Spinal cord (tissue), 10 donors: ENCODE results near the gene RIMBP2. TPM values are rescaled to one million over a fixed set of nuclear protein-coding genes. Genes with fewer than 3 reads are reported as not detected.
A peak's percentile ranks its signal among the peaks of the same experiment; 100 is the strongest.

Experiments
- DNase-seq, 6 donors: peaks; one replicate each; pipeline versions ENCODE4 v3.0.0 to v3.0.0-alpha.2; 2013 to 2015; ENCODE audit warnings: low spot score in 6 of 6, low read depth in 4 of 6
- H3K27ac ChIP-seq: one replicate; pipeline ENCODE4 v1.5.1; 2013; ENCODE audit warnings: low read depth, low read length, control low read depth
- H3K27me3 ChIP-seq: one replicate; pipeline ENCODE4 v1.6.1; 2013; ENCODE audit warnings: low read length; ENCODE audit not compliant: control insufficient read depth, insufficient read depth
- H3K36me3 ChIP-seq: one replicate; pipeline ENCODE4 v1.6.1; 2013; ENCODE audit warnings: low read length; ENCODE audit not compliant: control insufficient read depth, insufficient read depth
- H3K4me1 ChIP-seq: one replicate; pipeline ENCODE4 v1.6.1; 2013; ENCODE audit warnings: low read length; ENCODE audit not compliant: control insufficient read depth, insufficient read depth
- H3K4me3 ChIP-seq: one replicate; pipeline ENCODE4 v1.5.1; 2013; ENCODE audit warnings: low read depth, low read length, control low read depth
- H3K9me3 ChIP-seq: one replicate; pipeline ENCODE4 v1.6.1; 2013; ENCODE audit warnings: low read length; ENCODE audit not compliant: control insufficient read depth, insufficient read depth
- WGBS: methylation state at CpG from one replicate; pipeline ENCODE4 v1.1.5; 2013; ENCODE audit warnings: missing lambda C conversion rate; ENCODE audit not compliant: insufficient coverage; 5-methylcytosine and 5-hydroxymethylcytosine counted together
- polyA plus RNA-seq, 2 donors: library from polyadenylated mRNA; unstranded; fragments of 120-200 nt; gene quantifications; one replicate each; pipeline ENCODE4 v1.2.1, GENCODE V29; 2013; ENCODE audit not compliant: insufficient read length in 2 of 2
- total RNA-seq, 2 donors: library from RNA; depleted of rRNA in 1 of 2; stranded (reverse); fragments of 120-200 nt in 1 of 2; fragments of >200 nt in 1 of 2; gene quantifications; one replicate each; pipeline versions ENCODE4 v1.2.3 to v1.2.4, GENCODE V29; 2013 to 2014
- donor health status: healthy.

RIMBP2 gene
- total and polyA plus RNA-seq, 4 donors, result 11.4 to 37.3 (median 27.5) TPM

- Histone ChIP-seq H3K27me3 (no peaks in the 10 kb centered on the region), H3K4me3 (no peak overlapping the region), H3K4me1 (peaks cover 5% of the 10 kb centered on the region), H3K27ac (no peak overlapping the region), H3K9me3 (no peaks in the 10 kb centered on the region), H3K36me3 (no peaks in the 10 kb centered on the region)
- 85% methylated on average over 13 of the region's 20 CpGs for WGBS
- DNase-seq, result no peak
Measured at GRCh38 chr12:130664252-130664651, 51.8 kb downstream of the RIMBP2 start.

DNA sequence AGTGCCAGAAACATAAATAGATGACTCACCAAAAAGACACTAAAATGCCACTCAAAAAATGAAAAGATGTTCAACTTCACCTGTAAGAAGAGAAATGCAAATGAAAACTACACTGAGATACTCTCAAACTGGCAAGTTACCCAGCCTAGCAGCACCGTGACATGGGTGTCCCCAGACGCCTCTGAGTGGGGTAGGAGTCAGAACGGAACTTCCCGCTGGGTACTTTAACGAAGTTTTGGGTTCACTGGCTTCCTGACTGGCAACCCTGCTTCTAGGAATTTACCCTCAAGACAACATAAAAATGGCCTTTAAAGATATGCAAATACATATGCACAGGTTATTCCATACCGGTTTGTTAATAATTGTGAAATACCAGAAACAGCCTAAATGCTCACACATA is 52.6 kb downstream of the RIMBP2 start:
- peaks cover 5% of the 10 kb centered on the region for H3K4me1 ChIP-seq
- H3K4me3 ChIP-seq, result no peak overlapping the region
- H3K27me3 ChIP-seq, result no peaks in the 10 kb centered on the region
- no peaks in the 10 kb centered on the region for H3K36me3 ChIP-seq
- DNase-seq, result no peak
- WGBS, result no CpG with 5 or more reads among the region's 6 CpGs
- H3K27ac ChIP-seq, result no peak overlapping the region
- no peaks in the 10 kb centered on the region for H3K9me3 ChIP-seq

DNA sequence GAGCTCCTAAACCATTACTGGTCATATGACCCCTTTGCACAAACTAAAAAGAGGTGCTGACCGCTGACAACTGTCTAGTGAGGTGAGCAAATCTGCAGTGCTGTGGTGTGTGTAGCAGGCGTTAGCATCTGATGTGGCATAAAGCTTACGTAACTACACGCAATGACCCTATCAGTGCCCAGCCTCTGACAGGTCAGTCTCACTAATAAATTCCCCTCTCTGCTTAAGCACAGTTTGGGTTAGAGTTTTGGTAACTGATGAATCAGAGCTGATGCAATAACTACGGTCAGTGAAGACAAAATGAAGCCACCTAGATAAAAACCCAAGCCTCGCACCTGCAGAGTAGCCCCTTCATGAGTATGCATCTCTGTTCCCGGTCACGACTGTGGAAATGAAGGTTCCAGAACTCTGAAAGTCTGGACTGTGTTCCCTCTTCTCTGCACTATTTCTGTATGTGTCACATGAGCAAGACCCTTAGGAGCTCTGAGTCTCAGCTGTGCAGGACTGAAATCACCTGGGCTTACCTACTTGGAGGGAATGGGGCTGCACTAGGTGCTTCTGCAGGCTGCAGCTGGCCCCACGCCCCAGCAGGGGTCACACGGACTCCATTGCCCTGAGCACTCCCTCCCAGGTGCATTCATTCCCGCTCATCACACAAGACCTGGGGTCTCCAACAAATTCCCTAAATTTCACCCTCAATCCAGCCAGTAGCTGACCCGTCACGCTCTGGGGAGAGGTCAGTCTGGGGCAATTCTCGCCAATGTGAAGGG is 54.4 kb downstream of the RIMBP2 start:
- H3K27me3 ChIP-seq, result no peaks in the 10 kb centered on the region
- H3K9me3 ChIP-seq, result no peaks in the 10 kb centered on the region
- H3K27ac ChIP-seq, result no peak overlapping the region
- no peaks in the 10 kb centered on the region for H3K36me3 ChIP-seq
- DNase-seq, result no peak
- 87% methylated on average over 10 of the region's 14 CpGs for WGBS
- no peak overlapping the region for H3K4me3 ChIP-seq
- peaks cover 6% of the 10 kb centered on the region for H3K4me1 ChIP-seq

- no peak for DNase-seq
- no peaks in the 10 kb centered on the region for H3K27me3 ChIP-seq
- H3K4me3 ChIP-seq, result no peak overlapping the region
- no peaks in the 10 kb centered on the region for H3K9me3 ChIP-seq
- WGBS, result 93% methylated on average over 4 of the region's 4 CpGs
- no peaks in the 10 kb centered on the region for H3K36me3 ChIP-seq
- H3K27ac ChIP-seq, result no peak overlapping the region
- peaks cover 12% of the 10 kb centered on the region for H3K4me1 ChIP-seq
Measured at GRCh38 chr12:130661059-130661458, 55.0 kb downstream of the RIMBP2 start.

DNA sequence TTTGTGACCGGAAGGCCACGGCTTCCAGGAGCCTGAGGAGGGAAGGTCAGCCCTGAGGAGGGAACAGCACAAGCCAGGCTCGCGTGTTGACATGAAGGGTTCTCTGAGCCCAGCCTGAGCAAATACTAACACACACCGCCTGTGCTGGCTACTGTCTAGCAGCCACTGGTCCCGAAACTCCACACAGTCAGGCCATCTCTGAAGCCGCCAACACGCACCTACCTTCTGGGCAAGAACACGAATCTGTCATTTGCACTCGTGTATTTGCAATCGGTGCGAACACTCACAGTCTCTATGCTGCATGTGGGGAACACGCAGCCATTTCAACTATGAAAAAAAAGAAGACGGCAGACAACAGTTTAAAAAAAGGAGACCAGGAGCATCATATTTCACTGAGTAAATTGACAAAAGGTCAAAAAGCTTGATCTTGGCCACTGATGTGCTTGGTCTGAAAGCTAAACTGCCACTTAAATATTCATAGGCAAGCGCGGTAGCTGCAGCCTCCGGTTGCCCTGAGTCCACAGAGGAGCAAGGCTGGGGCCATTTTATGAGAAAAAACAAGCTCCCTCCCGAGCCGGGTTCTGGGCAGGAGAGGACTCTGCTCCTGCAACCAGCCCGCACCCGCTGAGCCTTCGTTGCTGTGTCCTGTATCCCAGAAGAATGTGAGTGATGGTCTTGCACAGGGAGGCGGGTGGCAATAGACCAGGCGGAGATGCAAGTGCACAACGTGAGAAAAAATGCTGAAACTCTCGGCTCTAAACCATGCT is 57.8 kb downstream of the RIMBP2 start:
- peak in 2 of 6 donors; percentile 37 to 52 for DNase-seq
- H3K9me3 ChIP-seq, result no peaks in the 10 kb centered on the region
- peaks cover 3% of the 10 kb centered on the region for H3K36me3 ChIP-seq
- peaks cover 20% of the 10 kb centered on the region for H3K4me1 ChIP-seq
- H3K4me3 ChIP-seq, result no peak overlapping the region
- no peaks in the 10 kb centered on the region for H3K27me3 ChIP-seq
- H3K27ac ChIP-seq, result no peak overlapping the region
- WGBS, result 58% methylated on average over 25 of the region's 26 CpGs

- no peak overlapping the region for H3K4me3 ChIP-seq
- H3K27ac ChIP-seq, result no peak overlapping the region
- no peak for DNase-seq
- H3K36me3 ChIP-seq, result peaks cover 3% of the 10 kb centered on the region
- 70% methylated on average over 2 of the region's 8 CpGs for WGBS
- H3K4me1 ChIP-seq, result peaks cover 21% of the 10 kb centered on the region
- no peaks in the 10 kb centered on the region for H3K9me3 ChIP-seq
- H3K27me3 ChIP-seq, result no peaks in the 10 kb centered on the region
Measured at GRCh38 chr12:130656411-130656810, 59.7 kb downstream of the RIMBP2 start.

GRCh38 chr12:130655881-130656280 is 60.2 kb downstream of the RIMBP2 start:
- DNase-seq, result no peak
- Histone ChIP-seq H3K9me3 (no peaks in the 10 kb centered on the region), H3K27me3 (no peaks in the 10 kb centered on the region), H3K36me3 (peaks cover 3% of the 10 kb centered on the region), H3K27ac (no peak overlapping the region), H3K4me1 (peaks cover 27% of the 10 kb centered on the region), H3K4me3 (no peak overlapping the region)
- 78% methylated on average over 4 of the region's 9 CpGs for WGBS

GRCh38 chr12:130655010-130655409 is 61.1 kb downstream of the RIMBP2 start:
- peaks cover 3% of the 10 kb centered on the region for H3K36me3 ChIP-seq
- WGBS, result 91% methylated on average over 3 of the region's 4 CpGs
- no peak for DNase-seq

DNA sequence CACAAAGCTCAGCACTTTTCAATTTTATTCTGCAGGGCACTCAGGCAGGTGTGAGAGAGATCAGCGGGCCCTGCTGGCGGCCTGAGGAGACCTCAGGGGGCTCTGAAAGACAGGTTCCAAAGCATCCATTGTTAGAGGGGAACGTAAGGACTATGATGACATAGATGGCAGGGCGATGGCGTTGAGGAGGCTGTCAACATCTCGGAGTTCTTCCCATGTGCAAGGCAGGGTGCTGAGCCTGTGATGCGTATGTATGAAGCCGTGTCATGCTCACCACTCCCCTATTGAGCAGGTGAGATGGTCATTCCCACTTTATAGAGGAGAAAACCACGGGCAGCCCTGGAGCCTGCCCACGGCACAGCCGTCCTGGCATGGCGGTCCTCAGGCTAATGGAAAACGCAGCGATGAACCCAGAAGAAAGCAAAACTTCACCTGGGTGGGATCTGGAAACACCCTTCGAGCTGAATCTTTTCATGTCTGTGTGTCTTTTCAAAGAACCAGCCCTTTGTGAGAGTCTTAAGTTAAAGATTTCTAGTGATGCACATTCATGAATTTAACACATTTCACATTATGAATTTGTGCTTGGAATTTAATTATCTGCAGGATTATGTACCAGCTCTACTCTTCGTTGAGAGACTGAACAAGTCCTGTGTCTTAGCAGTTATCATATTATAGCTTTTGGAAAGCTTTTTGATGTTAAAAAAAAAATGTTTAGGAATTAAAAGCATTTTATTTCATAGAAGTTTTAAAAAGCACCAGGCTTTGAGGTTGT is 64.7 kb downstream of the RIMBP2 start:
- Histone ChIP-seq H3K9me3 (no peaks in the 10 kb centered on the region), H3K27ac (no peak overlapping the region), H3K4me1 (peaks cover 31% of the 10 kb centered on the region), H3K36me3 (peaks cover 3% of the 10 kb centered on the region), H3K4me3 (no peak overlapping the region), H3K27me3 (no peaks in the 10 kb centered on the region)
- WGBS, result 88% methylated on average over 11 of the region's 16 CpGs
- peak in 1 of 6 donors; percentile 50 for DNase-seq

More at GRCh38 chr12:130655010-130655409, 61.1 kb downstream of the RIMBP2 start:
- no peaks in the 10 kb centered on the region for H3K9me3 ChIP-seq
- no peaks in the 10 kb centered on the region for H3K27me3 ChIP-seq
- H3K4me1 ChIP-seq, result peaks cover 33% of the 10 kb centered on the region
- H3K4me3 ChIP-seq, result no peak overlapping the region
- no peak overlapping the region for H3K27ac ChIP-seq
